Astrocyte of the spinal cord (primary cell): ENCODE measurements around the gene EPM2A.

Experiments
- DNase-seq: peaks from one replicate; pipeline ENCODE4 v3.0.0; 2011; ENCODE audit warnings: low read depth, low spot score
- H3K4me3 ChIP-seq: 2 replicates; pipeline ENCODE4 v1.5.1; 2011; ENCODE audit warnings: low read depth, mild to moderate bottlenecking, low read length, moderate library complexity
- CTCF ChIP-seq: IDR thresholded peaks from 2 replicates; pipeline ENCODE4 v1.5.1; 2012; ENCODE audit warnings: low read depth, mild to moderate bottlenecking, low read length, inconsistent platforms
- in situ Hi-C: cut with HindIII; loops from 2 replicates; pipeline ENCODE4 v1.10.0; 2017; ENCODE audit warnings: low sequenced_read_pairs

Gene EPM2A

GRCh38 chr6:145583753-145584152 is 151.6 kb downstream of the EPM2A start:
- DNase-seq = no peak
- no peak for TF ChIP-seq CTCF
- in situ Hi-C loops = no loop called here
- no peak overlapping the region for H3K4me3 ChIP-seq
